Stimulated activated CD8-positive, alpha-beta memory T cell treated with anti-CD3 and anti-CD28 coated beads, Interleukin-7, amount 100 ng/mL, for 24 hours (primary cell): ENCODE measurements around the gene TNFAIP1.

ENCODE experiments used
- DNase-seq: peaks from one replicate; pipeline ENCODE4 v3.0.0-alpha.2; 2020; ENCODE audit warnings: low read depth

The TNFAIP1 gene

GRCh38 chr17:28371245-28372202 is 36.0 kb downstream of the TNFAIP1 start, which contains the start of gene SARM1:
TSS of gene SARM1 (plus strand) at chr17:28371694. CDS start at chr17:28372033, 339 bp downstream.
- peak; percentile 81 for DNase-seq

- no peak for DNase-seq
These were observed 36.8 kb downstream of the TNFAIP1 start for GRCh38 chr17:28372203-28372944.

DNA sequence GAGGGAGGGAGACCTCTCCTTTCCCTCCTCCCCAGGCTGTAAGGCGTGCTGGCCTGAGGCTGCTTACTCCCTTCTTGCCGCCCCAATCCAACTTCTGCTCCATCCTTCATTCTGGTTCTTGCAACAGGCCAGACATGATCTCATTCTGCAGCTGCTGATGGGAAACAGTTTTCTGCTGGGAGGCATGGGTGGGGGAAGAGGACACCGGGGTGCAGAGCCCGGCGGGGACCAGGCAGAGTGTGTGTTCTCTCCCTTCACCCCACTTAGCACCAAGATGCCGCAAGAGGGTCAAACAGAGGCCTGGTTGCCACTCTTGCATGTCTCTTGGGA is 37.3 kb downstream of the TNFAIP1 start:
- no peak for DNase-seq

DNA sequence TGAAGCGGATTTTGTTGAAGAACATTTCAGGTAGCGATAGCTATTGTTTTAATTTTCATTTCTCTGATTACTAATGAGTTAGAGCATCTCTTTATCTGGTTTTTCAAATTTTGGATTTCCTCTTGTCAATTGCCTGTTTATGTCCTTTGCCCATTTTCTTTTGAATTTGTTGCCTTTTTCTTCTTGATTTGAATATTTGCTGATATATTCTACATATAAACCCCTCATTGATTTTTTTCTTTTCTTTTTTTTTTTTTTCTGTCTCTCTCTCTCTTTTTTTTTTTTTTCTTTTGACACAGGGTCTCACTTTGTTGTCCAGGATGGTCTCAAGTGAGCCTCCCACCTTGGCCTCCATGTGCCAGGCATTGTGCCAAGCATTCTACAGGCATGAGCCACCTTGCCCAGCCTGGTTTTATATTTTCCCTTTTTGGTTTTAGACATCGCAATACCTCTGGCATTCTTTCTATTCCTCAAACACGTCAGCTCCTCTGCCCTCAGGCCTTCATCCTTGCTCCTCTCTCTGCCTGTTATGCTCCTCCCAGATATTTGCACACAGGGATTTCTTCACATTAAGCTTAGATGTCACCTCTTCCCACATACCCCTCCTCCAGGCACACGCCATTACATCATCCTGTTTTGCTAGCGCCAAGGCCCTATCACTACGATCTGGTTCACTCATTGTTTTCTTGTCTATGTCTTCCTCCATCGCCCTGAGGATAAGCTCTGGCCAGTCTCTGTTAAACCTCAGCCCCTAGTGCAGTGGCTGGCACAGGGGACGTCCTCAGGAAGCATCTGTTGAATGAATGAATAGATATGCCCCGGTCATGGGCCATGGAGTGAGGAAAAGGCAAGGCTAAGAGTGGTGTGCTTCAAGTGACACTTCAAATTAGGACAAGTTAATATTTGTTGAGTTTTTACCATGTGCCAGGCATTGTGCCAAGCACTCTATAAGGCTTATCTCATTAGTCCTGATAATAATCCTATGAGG is 44.5 kb downstream of the TNFAIP1 start:
- DNase-seq = no peak

GRCh38 chr17:28381141-28381825 is 45.7 kb downstream of the TNFAIP1 start:
- no peak for DNase-seq

- DNase-seq = no peak
These were observed 48.9 kb downstream of the TNFAIP1 start for GRCh38 chr17:28384281-28385036.

DNA sequence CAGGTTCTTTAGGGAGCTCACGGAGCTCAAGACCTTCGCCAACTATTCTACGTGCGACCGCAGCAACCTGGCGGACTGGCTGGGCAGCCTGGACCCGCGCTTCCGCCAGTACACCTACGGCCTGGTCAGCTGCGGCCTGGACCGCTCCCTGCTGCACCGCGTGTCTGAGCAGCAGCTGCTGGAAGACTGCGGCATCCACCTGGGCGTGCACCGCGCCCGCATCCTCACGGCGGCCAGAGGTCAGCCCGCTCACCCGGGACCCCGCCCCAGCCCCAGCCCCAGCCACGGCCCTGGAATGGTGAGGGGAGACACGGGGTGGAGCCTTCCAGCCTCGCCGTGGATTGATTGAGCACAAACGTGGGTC is 49.5 kb downstream of the TNFAIP1 start:
- DNase-seq = no peak

DNA sequence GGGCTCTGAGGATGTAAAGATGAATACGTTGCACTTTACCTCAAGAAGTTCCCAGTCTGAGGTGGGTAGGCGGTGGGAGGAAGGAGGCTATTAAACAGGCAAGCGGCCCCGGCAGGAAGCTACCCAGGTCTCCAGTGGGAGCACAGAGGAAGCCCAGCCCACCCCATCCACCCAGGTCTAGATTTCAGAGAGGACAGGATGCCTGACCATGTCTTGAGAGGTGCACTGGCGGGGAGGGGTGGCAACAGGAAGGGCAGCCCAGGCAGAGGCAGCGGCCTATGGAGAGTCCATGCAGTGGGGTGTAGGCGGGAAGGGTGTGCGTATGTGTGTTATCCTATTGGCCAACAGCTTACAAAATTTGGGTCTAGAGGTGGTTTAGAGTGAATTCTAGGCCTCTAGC is 49.8 kb downstream of the TNFAIP1 start:
- DNase-seq = no peak

DNA sequence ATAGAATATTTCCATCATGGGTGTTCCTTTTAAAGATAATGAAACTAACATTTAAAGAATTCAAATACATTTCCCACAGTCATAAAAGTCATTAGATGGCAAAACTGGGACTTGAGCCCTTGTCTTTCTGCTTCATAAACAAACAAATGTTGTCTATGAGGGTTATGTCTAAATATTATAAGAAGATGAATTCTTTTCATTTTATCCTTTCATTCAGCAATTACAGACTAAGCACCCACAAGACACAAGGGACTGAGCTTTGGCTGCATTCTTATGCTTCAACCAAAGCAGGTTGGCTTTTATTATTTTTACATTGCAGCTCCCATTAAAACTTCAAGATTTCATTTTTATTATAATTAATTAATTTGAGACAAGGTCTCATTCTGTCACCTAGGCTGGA is 50.8 kb downstream of the TNFAIP1 start:
- no peak for DNase-seq

DNA sequence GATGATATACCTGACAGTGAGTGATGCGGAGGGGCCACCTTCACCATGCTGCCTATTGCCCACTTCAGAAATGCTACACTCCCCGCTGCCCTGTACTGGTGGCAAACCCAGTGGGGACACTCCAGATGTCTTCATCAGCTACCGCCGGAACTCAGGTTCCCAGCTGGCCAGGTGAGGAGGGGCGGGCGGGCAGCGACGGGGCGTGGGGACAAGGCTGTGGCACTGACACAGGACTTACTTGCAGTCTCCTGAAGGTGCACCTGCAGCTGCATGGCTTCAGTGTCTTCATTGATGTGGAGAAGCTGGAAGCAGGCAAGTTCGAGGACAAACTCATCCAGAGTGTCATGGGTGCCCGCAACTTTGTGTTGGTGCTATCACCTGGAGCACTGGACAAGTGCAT is 52.5 kb downstream of the TNFAIP1 start:
- no peak for DNase-seq

GRCh38 chr17:28390141-28390540 is 54.6 kb downstream of the TNFAIP1 start:
- DNase-seq = no peak

DNA sequence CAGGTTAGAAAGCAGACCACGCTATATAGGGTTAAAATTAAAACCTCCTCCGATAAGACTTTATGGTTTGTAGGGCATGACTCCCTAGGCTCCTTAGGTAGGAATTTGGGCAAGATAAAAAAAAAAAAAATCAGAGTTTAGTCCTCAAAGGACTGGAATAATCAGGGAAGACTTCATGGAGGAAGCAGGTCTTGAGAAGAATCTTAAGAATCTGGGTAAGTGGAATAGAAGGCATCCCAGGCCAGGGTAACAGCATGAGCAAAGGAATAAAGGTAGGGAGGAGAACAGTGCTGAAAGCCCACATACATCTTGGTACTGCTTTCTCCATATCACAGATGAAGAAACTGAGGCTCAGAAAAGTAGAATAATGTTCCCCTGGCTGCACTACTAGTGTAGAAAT is 55.0 kb downstream of the TNFAIP1 start:
- no peak for DNase-seq

- DNase-seq = no peak
These were observed 55.4 kb downstream of the TNFAIP1 start for GRCh38 chr17:28390984-28391383.

GRCh38 chr17:28391401-28391800 is 55.8 kb downstream of the TNFAIP1 start:
- no peak for DNase-seq

DNA sequence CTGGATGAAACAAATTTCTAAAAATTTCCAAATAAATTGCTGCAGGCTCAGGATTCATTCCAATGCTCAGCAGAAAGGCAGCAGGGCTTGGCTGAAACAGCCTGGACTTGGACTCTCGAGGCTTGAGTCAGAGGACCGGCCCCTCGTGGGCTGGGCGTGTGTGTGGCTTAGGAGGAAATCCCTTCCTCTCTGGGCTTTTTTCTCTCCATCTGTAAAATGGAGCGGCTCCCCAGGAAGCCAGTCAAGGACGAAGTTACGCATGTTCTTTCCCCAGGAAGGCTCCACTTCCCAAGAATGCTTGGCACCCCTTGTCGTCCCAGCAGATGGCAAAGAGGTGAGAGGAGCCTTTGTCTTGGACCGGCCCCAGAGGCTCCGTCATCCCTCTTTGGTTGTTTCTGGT is 56.9 kb downstream of the TNFAIP1 start:
- DNase-seq = no peak

DNA sequence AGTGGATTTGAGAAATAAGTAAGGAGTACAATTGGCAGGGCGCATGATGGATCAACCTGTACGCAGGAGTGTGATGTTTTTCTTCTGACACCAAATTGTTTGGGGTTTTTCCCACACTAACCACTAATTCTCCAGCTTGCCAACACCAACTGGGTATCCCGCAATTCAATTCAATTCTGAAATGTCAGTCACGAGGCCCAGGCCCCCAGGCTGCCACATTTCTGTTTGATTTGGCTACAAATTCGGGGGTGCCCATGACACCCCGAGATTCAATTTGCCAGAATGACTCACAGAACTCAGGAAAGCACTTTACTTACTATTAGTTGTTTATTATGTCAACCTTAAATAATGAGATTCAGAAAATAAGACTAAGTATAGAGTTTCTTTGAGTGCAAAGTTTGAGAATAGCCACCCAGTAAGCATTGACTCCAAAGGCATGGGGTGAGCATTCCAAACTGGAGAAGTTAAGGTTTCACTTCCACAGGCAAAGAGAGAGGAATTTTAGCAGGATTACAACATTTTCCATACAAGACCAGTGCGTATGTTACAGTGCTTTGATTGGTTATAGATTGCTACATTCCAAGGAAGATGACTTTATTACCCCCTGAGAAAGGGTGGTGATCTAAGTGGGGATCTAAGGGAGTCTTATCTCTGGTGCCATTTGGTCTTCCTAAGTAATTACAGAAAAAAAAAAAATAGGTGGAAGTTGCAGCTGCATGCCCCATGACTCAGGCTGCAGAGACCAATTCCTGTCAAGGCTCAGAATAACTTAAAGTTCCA is 59.0 kb downstream of the TNFAIP1 start:
- DNase-seq = no peak

GRCh38 chr17:28395426-28395825 is 59.9 kb downstream of the TNFAIP1 start:
- no peak for DNase-seq

DNA sequence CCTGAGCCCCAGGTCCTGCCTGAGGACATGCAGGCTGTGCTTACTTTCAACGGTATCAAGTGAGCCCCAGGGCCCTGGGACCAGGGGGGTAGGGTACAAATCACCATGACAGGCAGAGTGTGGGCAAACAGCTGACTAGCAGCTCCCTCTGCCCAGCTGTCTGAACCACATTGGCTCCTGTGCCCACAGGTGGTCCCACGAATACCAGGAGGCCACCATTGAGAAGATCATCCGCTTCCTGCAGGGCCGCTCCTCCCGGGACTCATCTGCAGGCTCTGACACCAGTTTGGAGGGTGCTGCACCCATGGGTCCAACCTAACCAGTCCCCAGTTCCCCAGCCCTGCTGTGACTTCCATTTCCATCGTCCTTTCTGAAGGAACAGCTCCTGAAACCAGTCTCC is 60.4 kb downstream of the TNFAIP1 start:
- DNase-seq = no peak
